ENCODE measurements around the gene PCDHGA8.
"Not testable (repeated sequence)": the region's sequence is repeated elsewhere in the genome, so short reads cannot be mapped to it uniquely, and the experiment has no call there.

Gene PCDHGA8

GRCh38 chr5:141431286-141431685, 38.9 kb downstream of the PCDHGA8 start:
- no peak for TF ChIP-seq EZH2phosphoT487 (IDR thresholded peaks at IDR 0.05; ENCODE audit: borderline replicate concordance)
- no peak for TF ChIP-seq CTCF (conservative IDR thresholded peaks at IDR 0.05; ENCODE audit: low read length)
- no peaks in the 10 kb centered on the region for H3K79me2 ChIP-seq (ENCODE audit: insufficient read depth, low read length)
- no peaks in the 10 kb centered on the region for H4K20me1 ChIP-seq (ENCODE audit: insufficient read depth, low read length, poor library complexity, severe bottlenecking)
- no peaks in the 10 kb centered on the region for H3K27me3 ChIP-seq (ENCODE audit: insufficient read depth, low read length, poor library complexity, severe bottlenecking)
- H3K4me3 ChIP-seq (ENCODE audit: low read length, poor library complexity, severe bottlenecking) = no peak overlapping the region
- H3K4me2 ChIP-seq (ENCODE audit: low read depth, low read length, poor library complexity, severe bottlenecking) = no peak overlapping the region
- no peaks in the 10 kb centered on the region for H3K9me2 ChIP-seq (replicated peaks; ENCODE audit: low read depth, low read length)
- no peak overlapping the region for H3K9ac ChIP-seq (ENCODE audit: low read depth, low read length, poor library complexity, severe bottlenecking)
- H3K9me3 ChIP-seq (ENCODE audit: insufficient read depth, low read depth, low read length) = no peaks in the 10 kb centered on the region
- H3K36me3 ChIP-seq (ENCODE audit: insufficient read depth, low read length) = no peaks in the 10 kb centered on the region
- no peaks in the 10 kb centered on the region for H3F3A ChIP-seq (ENCODE audit: low read depth)
- H3K4me1 ChIP-seq (ENCODE audit: insufficient read depth, low read length, poor library complexity, severe bottlenecking) = no peaks in the 10 kb centered on the region
- H2AFZ ChIP-seq (ENCODE audit: low read length) = no peak overlapping the region

GRCh38 chr5:141432308-141432707, 39.9 kb downstream of the PCDHGA8 start:
- not testable (repeated sequence) for H3K27me3 ChIP-seq (ENCODE audit: insufficient read depth, low read length, poor library complexity, severe bottlenecking); H2AFZ ChIP-seq (ENCODE audit: low read length); H3F3A ChIP-seq (ENCODE audit: low read depth); H3K9me3 ChIP-seq (ENCODE audit: insufficient read depth, low read depth, low read length); H4K20me1 ChIP-seq (ENCODE audit: insufficient read depth, low read length, poor library complexity, severe bottlenecking); H3K9ac ChIP-seq (ENCODE audit: low read depth, low read length, poor library complexity, severe bottlenecking); H3K36me3 ChIP-seq (ENCODE audit: insufficient read depth, low read length); H3K4me2 ChIP-seq (ENCODE audit: low read depth, low read length, poor library complexity, severe bottlenecking); H3K9me2 ChIP-seq (replicated peaks; ENCODE audit: low read depth, low read length); H3K4me1 ChIP-seq (ENCODE audit: insufficient read depth, low read length, poor library complexity, severe bottlenecking); H3K4me3 ChIP-seq (ENCODE audit: low read length, poor library complexity, severe bottlenecking); H3K79me2 ChIP-seq (ENCODE audit: insufficient read depth, low read length)

- not testable (repeated sequence) for H3K9ac ChIP-seq (ENCODE audit: low read depth, low read length, poor library complexity, severe bottlenecking); H3K4me2 ChIP-seq (ENCODE audit: low read depth, low read length, poor library complexity, severe bottlenecking)
Observed at GRCh38 chr5:141432726-141433125, 40.3 kb downstream of the PCDHGA8 start.

GRCh38 chr5:141434006-141434405, 41.6 kb downstream of the PCDHGA8 start:
- Histone ChIP-seq H3K4me1 (ENCODE audit: insufficient read depth, low read length, poor library complexity, severe bottlenecking) (no peaks in the 10 kb centered on the region), H3K4me2 (ENCODE audit: low read depth, low read length, poor library complexity, severe bottlenecking) (no peak overlapping the region), H3F3A (ENCODE audit: low read depth) (no peaks in the 10 kb centered on the region), H3K9ac (ENCODE audit: low read depth, low read length, poor library complexity, severe bottlenecking) (no peak overlapping the region), H3K36me3 (ENCODE audit: insufficient read depth, low read length) (no peaks in the 10 kb centered on the region), H4K20me1 (ENCODE audit: insufficient read depth, low read length, poor library complexity, severe bottlenecking) (no peaks in the 10 kb centered on the region), H3K27me3 (ENCODE audit: insufficient read depth, low read length, poor library complexity, severe bottlenecking) (no peaks in the 10 kb centered on the region), H3K9me3 (ENCODE audit: insufficient read depth, low read depth, low read length) (no peaks in the 10 kb centered on the region), H3K4me3 (ENCODE audit: low read length, poor library complexity, severe bottlenecking) (no peak overlapping the region), H3K79me2 (ENCODE audit: insufficient read depth, low read length) (no peaks in the 10 kb centered on the region), H3K9me2 (replicated peaks; ENCODE audit: low read depth, low read length) (no peaks in the 10 kb centered on the region), H2AFZ (ENCODE audit: low read length) (no peak overlapping the region)
- TF ChIP-seq CTCF (conservative IDR thresholded peaks at IDR 0.05; ENCODE audit: low read length) (no peak), EZH2phosphoT487 (IDR thresholded peaks at IDR 0.05; ENCODE audit: borderline replicate concordance) (no peak)

More at GRCh38 chr5:141432726-141433125, 40.3 kb downstream of the PCDHGA8 start:
- not testable (repeated sequence) for H4K20me1 ChIP-seq (ENCODE audit: insufficient read depth, low read length, poor library complexity, severe bottlenecking); H3K4me1 ChIP-seq (ENCODE audit: insufficient read depth, low read length, poor library complexity, severe bottlenecking); H3F3A ChIP-seq (ENCODE audit: low read depth); H2AFZ ChIP-seq (ENCODE audit: low read length); H3K9me3 ChIP-seq (ENCODE audit: insufficient read depth, low read depth, low read length); H3K27me3 ChIP-seq (ENCODE audit: insufficient read depth, low read length, poor library complexity, severe bottlenecking); H3K79me2 ChIP-seq (ENCODE audit: insufficient read depth, low read length); H3K9me2 ChIP-seq (replicated peaks; ENCODE audit: low read depth, low read length); H3K36me3 ChIP-seq (ENCODE audit: insufficient read depth, low read length); H3K4me3 ChIP-seq (ENCODE audit: low read length, poor library complexity, severe bottlenecking)
